ENCODE measurements around the gene PREX1.

PREX1 gene

GRCh38 chr20:48681873-48682426, 145.8 kb downstream of the PREX1 start:
- no peak for DNase-seq (ENCODE audit: low read depth in 3 of 3)

- no peak for DNase-seq (ENCODE audit: low read depth in 3 of 3)
Observed at GRCh38 chr20:48681201-48681872, 146.5 kb downstream of the PREX1 start.

- DNase-seq (ENCODE audit: low read depth in 3 of 3) = no peak
Observed at GRCh38 chr20:48680650-48681049, 147.1 kb downstream of the PREX1 start.

- DNase-seq (ENCODE audit: low read depth in 3 of 3) = no peak
Observed at GRCh38 chr20:48679599-48679998, 148.2 kb downstream of the PREX1 start.

GRCh38 chr20:48679011-48679410, 148.8 kb downstream of the PREX1 start:
- no peak for DNase-seq (ENCODE audit: low read depth in 3 of 3)

GRCh38 chr20:48678421-48678820, 149.4 kb downstream of the PREX1 start:
- no peak for DNase-seq (ENCODE audit: low read depth in 3 of 3)

- DNase-seq (ENCODE audit: low read depth in 3 of 3) = no peak
Observed at GRCh38 chr20:48676795-48677460, 150.9 kb downstream of the PREX1 start.

GRCh38 chr20:48676125-48676524, 151.7 kb downstream of the PREX1 start:
- no peak for DNase-seq (ENCODE audit: low read depth in 3 of 3)

GRCh38 chr20:48674461-48674860, 153.3 kb downstream of the PREX1 start:
- no peak for DNase-seq (ENCODE audit: low read depth in 3 of 3)

DNA sequence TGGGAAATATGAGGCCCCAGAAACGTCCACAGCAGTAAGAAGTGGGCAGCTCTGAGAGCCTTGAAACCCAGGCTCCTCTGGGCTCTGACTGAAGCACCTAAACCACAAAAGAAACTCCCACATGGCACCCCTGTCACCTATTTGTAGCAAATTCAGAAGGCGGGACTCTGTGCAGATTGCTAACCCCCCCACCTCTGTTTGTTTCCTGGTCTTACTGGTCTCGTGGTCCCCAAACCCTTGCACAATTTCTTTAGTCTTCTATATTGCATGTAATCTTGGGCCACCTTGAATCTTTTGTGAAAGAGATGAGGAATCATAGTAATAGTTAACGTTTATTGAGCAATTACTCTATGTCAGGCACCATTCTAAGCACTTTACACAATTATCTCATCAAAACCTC, 154.3 kb downstream of the PREX1 start:
- no peak for DNase-seq (ENCODE audit: low read depth in 3 of 3)

DNA sequence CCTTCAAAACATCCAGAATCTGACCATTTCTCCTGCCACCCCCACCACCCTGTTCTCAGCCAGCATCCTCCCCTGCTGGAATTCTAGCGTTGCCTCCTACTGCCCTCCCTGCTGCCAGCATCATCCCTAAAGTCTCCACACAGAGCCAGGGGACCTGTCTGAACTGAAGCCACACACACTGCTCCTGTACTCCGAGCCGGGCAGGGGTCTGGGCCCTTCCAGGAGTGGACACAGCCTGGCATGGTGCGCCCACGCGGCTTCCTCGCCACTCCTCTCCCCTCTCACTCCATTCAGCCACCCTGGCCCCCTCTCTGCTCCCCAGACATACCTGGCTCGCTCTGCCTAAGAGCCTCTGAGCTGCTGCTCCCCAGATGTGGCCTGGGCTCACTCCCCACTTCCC, 155.5 kb downstream of the PREX1 start:
- DNase-seq (ENCODE audit: low read depth in 3 of 3) = no peak

GRCh38 chr20:48671141-48671540, 156.7 kb downstream of the PREX1 start:
- DNase-seq (ENCODE audit: low read depth in 3 of 3) = no peak

GRCh38 chr20:48669946-48670605, 157.7 kb downstream of the PREX1 start:
- no peak for DNase-seq (ENCODE audit: low read depth in 3 of 3)

- DNase-seq (ENCODE audit: low read depth in 3 of 3) = no peak
Observed at GRCh38 chr20:48668451-48668946, 159.3 kb downstream of the PREX1 start.

DNA sequence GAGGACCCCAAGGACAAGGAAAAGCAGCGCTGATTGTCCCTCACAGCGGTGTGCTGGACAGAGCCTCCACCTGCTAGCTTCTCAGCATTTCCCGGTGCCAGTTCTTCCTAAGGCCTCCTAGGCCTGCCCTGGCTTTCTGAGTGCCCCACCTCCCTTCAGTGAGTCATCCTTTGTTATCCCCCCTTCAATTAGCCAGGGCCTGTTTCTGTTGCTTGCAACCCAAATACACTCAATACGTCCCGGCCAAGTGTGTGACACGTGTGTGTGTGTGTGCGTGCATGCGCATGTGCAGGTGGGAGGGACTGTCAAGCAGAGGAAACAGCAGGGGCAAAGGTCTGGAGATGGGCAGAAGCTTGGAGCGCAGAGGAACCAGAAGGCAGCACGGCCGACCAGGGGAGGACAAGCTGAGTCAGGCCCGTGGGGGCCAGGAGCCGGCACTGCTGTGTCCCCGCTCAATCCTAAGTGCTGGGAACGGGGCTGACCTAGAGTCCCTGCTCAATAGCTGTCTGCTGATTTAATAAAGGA, 159.8 kb downstream of the PREX1 start:
- DNase-seq (ENCODE audit: low read depth in 3 of 3) = no peak

GRCh38 chr20:48667481-48667880, 160.3 kb downstream of the PREX1 start:
- DNase-seq (ENCODE audit: low read depth in 3 of 3) = no peak

GRCh38 chr20:48665785-48666184, 162.0 kb downstream of the PREX1 start:
- DNase-seq (ENCODE audit: low read depth in 3 of 3) = no peak

GRCh38 chr20:48662711-48663110, 165.1 kb downstream of the PREX1 start:
- DNase-seq (ENCODE audit: low read depth in 3 of 3) = no peak

DNA sequence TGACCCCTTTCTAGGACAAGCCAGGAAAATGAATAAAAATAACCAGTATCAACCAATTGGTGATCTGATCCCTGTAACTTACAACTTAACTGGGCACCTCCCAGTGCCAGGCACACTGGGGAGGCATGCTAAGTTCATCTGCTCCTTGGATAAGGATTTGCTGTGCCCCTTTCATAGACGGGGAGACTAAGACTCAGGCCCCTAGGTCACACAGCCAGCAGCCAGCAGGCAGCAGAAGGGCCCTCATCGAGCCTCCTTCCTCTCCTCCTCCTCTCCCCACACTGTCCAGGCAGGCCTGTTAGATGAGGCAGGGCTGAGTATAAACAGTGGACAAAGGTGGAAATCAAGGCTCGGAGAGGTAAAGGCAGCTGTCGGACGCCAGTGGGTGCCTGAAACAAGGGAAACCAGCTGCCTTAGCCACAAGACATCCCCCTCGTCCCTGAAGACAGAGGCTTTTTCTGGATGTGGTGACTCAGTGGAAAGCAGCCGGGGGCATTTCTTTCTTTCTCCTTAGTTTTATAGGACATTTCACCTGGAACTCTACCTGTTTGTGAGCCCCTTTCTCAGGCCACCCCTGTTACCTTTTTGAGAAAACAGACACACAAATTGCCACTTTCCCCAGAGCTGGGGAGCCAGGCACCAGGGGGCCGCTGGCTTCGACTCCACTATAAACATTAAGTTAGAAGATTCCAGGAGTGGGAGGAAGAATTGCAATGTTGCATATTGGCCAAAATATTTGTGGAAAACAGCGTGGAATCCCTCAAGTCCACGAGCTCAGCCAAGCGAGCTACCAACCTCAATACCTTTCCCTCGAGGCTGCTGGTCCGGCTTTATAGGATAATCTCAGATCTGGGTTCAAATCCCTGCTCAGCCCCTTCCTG, 166.0 kb downstream of the PREX1 start:
- DNase-seq (ENCODE audit: low read depth in 3 of 3) = no peak

GRCh38 chr20:48660788-48661187, 167.0 kb downstream of the PREX1 start:
- no peak for DNase-seq (ENCODE audit: low read depth in 3 of 3)

- DNase-seq (ENCODE audit: low read depth in 3 of 3) = no peak
Observed at GRCh38 chr20:48659858-48660257, 167.9 kb downstream of the PREX1 start.

Data from stimulated activated CD4-positive, alpha-beta T cell treated with anti-CD3 and anti-CD28 coated beads, TNF-alpha, amount 100 ng/mL, for 48 hours (primary cell).